Bronchial epithelial cell (primary cell): Measurements from ENCODE around the gene MAP3K5. TPM values are rescaled to one million over a fixed set of nuclear protein-coding genes. Genes with fewer than 3 reads are reported as not detected.
A peak's percentile ranks its signal among the peaks of the same experiment; 100 is the strongest.

Experiments used
- DNase-seq: peaks from one replicate; pipeline ENCODE4 v3.0.0-alpha.2; 2010; ENCODE audit warnings: low read depth
- FAIRE-seq: peaks from 2 replicates; lab custom pipeline; 2011; peaks lifted over from hg19 to GRCh38; lab: Jason Lieb, UNC
- H3K27me3 ChIP-seq: 2 replicates; pipeline ENCODE4 v1.5.1; 2011; ENCODE audit warnings: low read length; ENCODE audit not compliant: control insufficient read depth, insufficient read depth
- H3K36me3 ChIP-seq: 2 replicates; pipeline ENCODE4 v1.5.1; 2011; ENCODE audit warnings: low read length; ENCODE audit not compliant: control insufficient read depth, insufficient read depth
- H3K4me3 ChIP-seq: 2 replicates; pipeline ENCODE4 v1.5.1; 2011; ENCODE audit warnings: mild to moderate bottlenecking, low read depth, low read length, control low read depth
- CTCF ChIP-seq: IDR thresholded peaks from 2 replicates; pipeline ENCODE4 v1.5.1; 2011; ENCODE audit warnings: mild to moderate bottlenecking, moderate library complexity, low read length, control low read depth, inconsistent platforms; ENCODE audit not compliant: insufficient read depth, severe bottlenecking
- total RNA-seq: library from RNA; depleted of rRNA; stranded (reverse); fragments of >200 nt; gene quantifications from 2 replicates; pipeline ENCODE4 v1.2.1, GENCODE V29; 2014

Gene MAP3K5
- total RNA-seq, 1 donor from 2014 or later = 8.2 TPM

DNA sequence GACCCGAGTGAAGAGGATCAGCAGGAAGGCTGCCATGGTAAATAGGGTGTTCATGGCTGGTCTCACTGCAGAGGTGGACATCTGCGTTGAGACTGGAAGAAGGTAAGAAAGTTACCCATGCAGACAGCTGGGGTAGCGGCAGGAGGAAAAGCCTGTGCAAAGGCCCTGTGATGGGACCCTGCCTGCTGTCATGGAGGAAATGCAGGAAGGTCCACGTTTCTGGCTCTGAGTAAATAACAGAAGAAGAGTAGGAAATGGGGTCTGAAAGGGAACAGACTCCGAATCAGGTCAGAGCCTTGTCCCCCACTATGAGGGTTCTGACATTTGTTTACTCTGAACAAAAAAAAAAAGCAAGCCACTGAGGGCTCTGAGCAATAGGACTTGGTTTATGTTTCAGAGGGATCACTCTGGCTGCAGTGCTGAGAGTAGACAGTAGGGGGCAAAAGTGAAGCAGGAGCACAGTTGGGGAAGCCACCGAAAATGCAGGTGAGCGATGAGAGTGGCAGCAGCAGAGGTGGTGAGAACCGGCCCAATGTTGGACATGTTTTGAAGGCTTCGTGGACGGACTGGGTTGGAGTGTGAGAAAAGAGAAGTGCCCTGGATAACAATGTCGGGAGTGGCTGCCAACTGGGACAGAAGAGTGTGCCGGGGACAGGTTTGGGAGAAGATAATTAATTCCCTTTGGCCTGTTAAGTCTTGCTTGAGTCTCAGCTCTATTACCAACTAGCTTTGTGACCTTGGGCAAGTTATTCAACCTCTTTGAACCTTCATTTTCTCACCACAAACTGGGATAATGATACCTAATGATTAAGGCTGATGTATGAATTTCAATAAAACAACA is 184.1 kb downstream of the MAP3K5 start:
- Histone ChIP-seq H3K27me3 (no peaks in the 10 kb centered on the region), H3K36me3 (no peaks in the 10 kb centered on the region), H3K4me3 (no peak overlapping the region)
- DNase-seq (peak; percentile 81), FAIRE-seq (peak; percentile 32)
- peak; percentile 92 for TF ChIP-seq CTCF

DNA sequence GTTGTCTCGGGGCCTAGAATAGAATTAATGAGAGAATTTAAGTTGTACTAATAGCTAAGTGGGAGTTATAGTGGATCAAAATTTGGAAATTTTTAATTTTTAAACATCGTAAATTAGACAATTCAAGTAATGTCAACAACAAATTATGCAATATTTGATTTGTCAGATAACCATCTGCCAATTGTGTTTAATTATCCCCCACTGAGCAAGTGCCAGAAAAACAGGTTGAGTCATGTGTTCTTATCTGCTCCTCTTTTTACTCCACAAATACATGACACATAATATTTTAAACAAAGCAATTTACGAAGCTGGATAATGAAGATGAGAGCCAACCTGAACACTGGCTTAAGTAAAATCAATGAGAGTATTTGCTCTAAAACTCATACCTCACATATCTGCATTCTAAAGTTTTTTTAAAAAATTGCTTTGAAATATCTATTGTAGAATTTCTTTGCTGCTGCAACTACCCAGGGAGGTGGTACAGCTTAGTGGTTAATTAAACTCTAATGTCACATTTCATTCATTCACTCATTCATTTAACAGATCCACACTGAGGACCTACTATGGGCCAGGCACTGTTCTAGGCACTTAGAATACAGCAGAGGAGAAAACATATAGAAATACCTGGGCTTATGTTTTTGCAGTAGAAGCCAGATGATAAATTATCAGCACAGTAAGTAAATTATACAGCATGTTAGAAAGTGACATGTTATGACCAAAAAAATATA is 184.9 kb downstream of the MAP3K5 start:
- FAIRE-seq (no peak), DNase-seq (peak; percentile 89)
- TF ChIP-seq CTCF = no peak
- no peak overlapping the region for H3K4me3 ChIP-seq
- H3K27me3 ChIP-seq = no peaks in the 10 kb centered on the region
- H3K36me3 ChIP-seq = no peaks in the 10 kb centered on the region

- Histone ChIP-seq H3K27me3 (no peaks in the 10 kb centered on the region), H3K36me3 (no peaks in the 10 kb centered on the region), H3K4me3 (no peak overlapping the region)
- FAIRE-seq (no peak), DNase-seq (no peak)
- no peak for TF ChIP-seq CTCF
Observed at GRCh38 chr6:136604928-136605510, 187.3 kb downstream of the MAP3K5 start.

GRCh38 chr6:136604328-136604825 is 187.9 kb downstream of the MAP3K5 start:
- FAIRE-seq (no peak), DNase-seq (no peak)
- Histone ChIP-seq H3K27me3 (no peaks in the 10 kb centered on the region), H3K4me3 (no peak overlapping the region), H3K36me3 (no peaks in the 10 kb centered on the region)
- no peak for TF ChIP-seq CTCF

DNA sequence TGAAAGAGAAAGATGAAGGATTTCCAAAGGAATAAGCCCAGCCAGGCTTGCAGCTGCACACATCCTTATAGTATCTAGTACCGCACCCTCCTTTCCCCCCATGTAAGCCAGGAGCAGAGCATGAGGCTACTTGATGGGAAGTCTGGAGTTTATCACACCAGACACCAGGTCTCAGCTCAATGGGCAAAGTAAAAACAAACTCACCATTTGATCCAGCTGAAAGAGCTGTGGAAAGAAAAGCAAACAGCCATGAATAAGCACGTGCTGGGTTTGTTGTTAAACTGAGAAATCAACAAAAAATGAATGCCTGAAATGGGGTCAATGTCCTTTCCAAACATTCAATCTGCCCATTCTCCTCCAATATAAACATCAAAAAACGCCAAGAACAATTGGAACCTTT is 191.5 kb downstream of the MAP3K5 start:
- DNase-seq = no peak
- no peak for TF ChIP-seq CTCF
- no peak overlapping the region for H3K4me3 ChIP-seq
- FAIRE-seq = no peak
- H3K27me3 ChIP-seq = no peaks in the 10 kb centered on the region
- H3K36me3 ChIP-seq = no peaks in the 10 kb centered on the region
